Measurements from ENCODE around the gene PSEN1. TPM values are rescaled to one million over a fixed set of nuclear protein-coding genes. Genes with fewer than 3 reads are reported as not detected.

The PSEN1 gene
- total and polyA plus RNA-seq, 2 of the 8 experiments (the other 6 are each of a cell fraction or from before 2014, with no cell fraction given), result 10.1 to 38.7 TPM

GRCh38 chr14:73235531-73236155 lies 99.3 kb downstream of the PSEN1 start:
- WGBS, 2 experiments (ENCODE audit: extremely low coverage in 1 of 2, insufficient coverage in 1 of 2, insufficient read length in 1 of 2, insufficient replicate concordance in 2 of 2, low coverage in 1 of 2, low lambda C conversion rate in 2 of 2, missing lambda C conversion rate in 1 of 2), result 8% methylated on average over 6 of the region's 6 CpGs; no CpG with 5 or more reads in 1 of the 2 experiments
- POLR2A ChIA-PET (ENCODE audit: partially characterized antibody), result interaction anchor here (0.6 to 1.6 kb wide), 18 partner anchors 9 to 223 kb away, joined by 3 to 4 read pairs (median 3); partner anchors contain the start of genes NUMB and RBM25
- no peak for TF ChIP-seq JUND (IDR thresholded peaks at IDR 0.05; ENCODE audit: low read length)
- TF ChIP-seq PHF8 (conservative IDR thresholded peaks at IDR 0.05; ENCODE audit: low read depth, low read length), result no peak
- TF ChIP-seq CREB1 (IDR thresholded peaks at IDR 0.05), result no peak
- TF ChIP-seq SRF (IDR thresholded peaks at IDR 0.05; ENCODE audit: low read depth, low read length), result no peak
- no peak for TF ChIP-seq JUN (IDR thresholded peaks at IDR 0.05; ENCODE audit: low read depth, low read length)
- peak in 1 of 2 experiments; percentile 77; a peak in 1 of 4 replicates for TF ChIP-seq HDAC2 (IDR thresholded peaks at IDR 0.05; ENCODE audit: borderline replicate concordance in 1 of 2, low read depth in 2 of 2, low read length in 2 of 2)
- TF ChIP-seq MAX (IDR thresholded peaks at IDR 0.05), result no peak
- peak; percentile 95 for TF ChIP-seq ASH2L (IDR thresholded peaks at IDR 0.05; ENCODE audit: low read length)
- no peak for TF ChIP-seq NRF1 (IDR thresholded peaks at IDR 0.05; ENCODE audit: low read depth, low read length)
- no peak; a peak in 1 of 3 replicates for TF ChIP-seq EP300 (IDR thresholded peaks at IDR 0.05; ENCODE audit: borderline replicate concordance in 1 of 2, low read depth in 2 of 2, low read length in 2 of 2)
- TF ChIP-seq NANOG (IDR thresholded peaks at IDR 0.05; ENCODE audit: insufficient read depth, low read depth, low read length, poor library complexity, severe bottlenecking), result no peak

More at GRCh38 chr14:73235531-73236155, 99.3 kb downstream of the PSEN1 start:
- peaks cover 6 to 54% (median 33%) of the 10 kb centered on the region in 4 experiments for H3K4me1 ChIP-seq (replicated peaks in 1 of 4; ENCODE audit: control insufficient read depth in 3 of 4, insufficient read depth in 4 of 4, low read length in 3 of 4)
- peak overlapping the region; percentile 80; the same call in 1 of the 2 replicates for H2BK5ac ChIP-seq (ENCODE audit: low read depth, low read length)
- H3K36me3 ChIP-seq (ENCODE audit: control insufficient read depth in 2 of 4, insufficient read depth in 4 of 4, low read length in 3 of 4), result 0 out of 8 replicates have a peak, but pooled peaks cover 0 to 3% (median 0%) of the 10 kb centered on the region in 4 experiments
- peak overlapping the region in 2 of 4 experiments; percentile 21 to 24; a peak in 2 of 7 replicates for H3K9ac ChIP-seq (replicated peaks in 1 of 4; ENCODE audit: extremely low read depth in 1 of 4, low read depth in 3 of 4, low read length in 3 of 4)
- H3K4me2 ChIP-seq (ENCODE audit: insufficient read depth in 1 of 2, low read depth in 2 of 2, low read length in 2 of 2), result peak overlapping the region; percentile 89 to 96
- peak overlapping the region; percentile 63 for H3K4ac ChIP-seq (replicated peaks; ENCODE audit: insufficient read length, low read depth, low read length)
- peaks cover 0 to 4% of the 10 kb centered on the region in 2 experiments for H4K20me1 ChIP-seq (replicated peaks in 1 of 2; ENCODE audit: control insufficient read depth in 1 of 2, insufficient read depth in 2 of 2, low read length in 2 of 2)
- peak overlapping the region; percentile 99 for H2BK20ac ChIP-seq (ENCODE audit: low read length)
- peak overlapping the region; percentile 88 for H4K5ac ChIP-seq (ENCODE audit: insufficient read length, low read depth, low read length)
- peak; percentile 71 for FAIRE-seq
- peaks cover 6 to 29% (median 20%) of the 10 kb centered on the region in 4 experiments for H3K27me3 ChIP-seq (replicated peaks in 1 of 4; ENCODE audit: control insufficient read depth in 3 of 4, extremely low read depth in 1 of 4, insufficient read depth in 3 of 4, low read length in 3 of 4)
- CTCF ChIA-PET (ENCODE audit: partially characterized antibody), result interaction anchor here (0.8 to 1.8 kb wide), 5 partner anchors 20 to 276 kb away, joined by 3 to 7 read pairs (median 4); no protein-coding TSS in a partner anchor
- no peak overlapping the region for H3K23ac ChIP-seq (ENCODE audit: insufficient read length)
- peaks cover 0 to 10% of the 10 kb centered on the region in 2 experiments; a peak in 2 of 4 replicates for H3K79me2 ChIP-seq (ENCODE audit: control insufficient read depth in 1 of 2, insufficient read depth in 2 of 2, low read length in 2 of 2)
- H3K27ac ChIP-seq (ENCODE audit: low read depth, low read length), result peak overlapping the region; percentile 82
- peaks cover 22% of the 10 kb centered on the region for H3K23me2 ChIP-seq (ENCODE audit: low read depth, low read length)
- H3K18ac ChIP-seq (ENCODE audit: extremely low read depth, low read length), result peak overlapping the region; percentile 94
- peak overlapping the region; percentile 27 for H2BK120ac ChIP-seq (replicated peaks; ENCODE audit: low read depth, low read length)
- H4K91ac ChIP-seq (replicated peaks; ENCODE audit: insufficient read length, low read length), result peak overlapping the region; percentile 82
- no peaks in the 10 kb centered on the region for H3K9me3 ChIP-seq (ENCODE audit: insufficient read depth in 2 of 2, low read depth in 1 of 2, low read length in 1 of 2)
- H3K14ac ChIP-seq (ENCODE audit: insufficient read length), result no peak overlapping the region
- peak overlapping the region; percentile 51; the same call in 1 of the 2 replicates for H2BK15ac ChIP-seq (ENCODE audit: low read length)
- peak overlapping the region; percentile 20 to 62 (median 49); a peak in 4 of 8 replicates for H3K4me3 ChIP-seq (ENCODE audit: extremely low read depth in 1 of 4, insufficient read depth in 2 of 4, low read depth in 3 of 4, low read length in 4 of 4)
- H3K79me1 ChIP-seq (ENCODE audit: low read depth, low read length), result peaks cover 3% of the 10 kb centered on the region
- no peak overlapping the region for H2AK5ac ChIP-seq (ENCODE audit: low read depth, low read length)
- H2BK12ac ChIP-seq (ENCODE audit: low read depth, low read length), result peak overlapping the region; percentile 32
- no peak overlapping the region; the same call in 1 of the 2 replicates for H2AFZ ChIP-seq (ENCODE audit: low read length)
- DNase-seq (ENCODE audit: low read depth in 1 of 2, low spot score in 2 of 2), result peak; percentile 39 to 70
- H3K56ac ChIP-seq (replicated peaks; ENCODE audit: insufficient read length, low read depth, low read length), result peak overlapping the region; percentile 25
- H4K8ac ChIP-seq (ENCODE audit: extremely low read depth, insufficient read depth, low read length), result no peak overlapping the region

Measured in H1 (cell line).